Tibial artery (tissue), 4 donors: ENCODE results near the gene NSUN4.

ENCODE experiments used
- DNase-seq, 2 donors: peaks; one replicate each; pipeline ENCODE4 v3.0.0-alpha.2; 2019
- H3K27ac ChIP-seq, 2 donors: fragments of 200-600 bp; sonication (generic) in 1 of 2; 1 replicate in 1 of 2; 2 replicates in 1 of 2; pipeline ENCODE4 v1.5.1; 2018 to 2019; ENCODE audit warnings: mild to moderate bottlenecking in 1 of 2
- H3K27me3 ChIP-seq, 2 donors: fragments of 200-600 bp; sonication (generic) in 1 of 2; one replicate each; pipeline versions ENCODE4 v1.5.1 to v1.6.0; 2016 to 2019
- H3K36me3 ChIP-seq, 3 donors: fragments of 200-600 bp; sonication (generic) in 2 of 3; one replicate each; pipeline ENCODE4 v1.5.1; 2016 to 2019; ENCODE audit warnings: mild to moderate bottlenecking in 2 of 3
- H3K4me1 ChIP-seq, 4 donors: fragments of 200-600 bp; sonication (generic) in 2 of 4; 1 replicate in 3 of 4; 2 replicates in 1 of 4; pipeline ENCODE4 v1.5.1; 2016 to 2019
- H3K4me3 ChIP-seq, 2 donors: fragments of 200-600 bp; sonication (generic) in 1 of 2; 1 replicate in 1 of 2; 2 replicates in 1 of 2; pipeline ENCODE4 v1.5.1; 2018 to 2019; ENCODE audit warnings: mild to moderate bottlenecking in 2 of 2
- H3K9me3 ChIP-seq, 3 donors: fragments of 200-600 bp; sonication (generic) in 1 of 3; one replicate each; pipeline ENCODE4 v1.5.1; 2016 to 2019
- intact Hi-C: fragments of 100-400 bp; cut with DNase I; formaldehyde crosslinking; loops from one replicate; pipeline ENCODE4 v1.15.0; 2023; ENCODE audit warnings: low total_unique reads
- TF ChIP-seq, protein P1 (sequence below), 2 experiments: fragments of 200-600 bp in 1 of 2; fragments of 450-650 bp in 1 of 2; IDR thresholded peaks; one replicate each; pipeline ENCODE4 v1.5.1; 2017 to 2019; ENCODE audit warnings: antibody characterized with exemption in 2 of 2, mild to moderate bottlenecking in 1 of 2, moderate library complexity in 1 of 2

Gene NSUN4

DNA sequence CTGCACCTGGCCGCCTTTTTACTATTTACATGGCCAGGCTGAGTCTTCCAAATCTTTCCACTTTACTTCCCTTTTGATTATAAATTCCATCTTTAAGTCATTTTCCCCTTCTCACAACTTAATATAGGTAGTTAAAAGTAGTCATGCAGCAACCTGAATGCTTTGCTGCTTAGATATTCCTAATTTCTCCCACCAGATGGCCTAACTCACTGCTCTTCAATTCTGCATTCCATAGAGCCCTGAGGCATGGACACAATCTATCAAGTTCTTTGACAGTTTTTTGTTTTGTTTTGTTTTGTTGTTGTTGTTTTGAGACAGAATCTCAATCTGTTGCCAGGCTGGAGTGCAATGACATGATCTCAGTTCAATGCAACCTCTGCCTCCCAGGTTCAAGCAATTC, 31.8 kb downstream of the NSUN4 start:
- Histone ChIP-seq H3K27ac (no peak overlapping the region), H3K36me3 (peaks cover 9 to 37% (median 22%) of the 10 kb centered on the region in 3 donors), H3K4me3 (no peak overlapping the region), H3K27me3 (no peaks in the 10 kb centered on the region), H3K9me3 (no peaks in the 10 kb centered on the region), H3K4me1 (no peaks in the 10 kb centered on the region)
- TF ChIP-seq, protein P1, sequence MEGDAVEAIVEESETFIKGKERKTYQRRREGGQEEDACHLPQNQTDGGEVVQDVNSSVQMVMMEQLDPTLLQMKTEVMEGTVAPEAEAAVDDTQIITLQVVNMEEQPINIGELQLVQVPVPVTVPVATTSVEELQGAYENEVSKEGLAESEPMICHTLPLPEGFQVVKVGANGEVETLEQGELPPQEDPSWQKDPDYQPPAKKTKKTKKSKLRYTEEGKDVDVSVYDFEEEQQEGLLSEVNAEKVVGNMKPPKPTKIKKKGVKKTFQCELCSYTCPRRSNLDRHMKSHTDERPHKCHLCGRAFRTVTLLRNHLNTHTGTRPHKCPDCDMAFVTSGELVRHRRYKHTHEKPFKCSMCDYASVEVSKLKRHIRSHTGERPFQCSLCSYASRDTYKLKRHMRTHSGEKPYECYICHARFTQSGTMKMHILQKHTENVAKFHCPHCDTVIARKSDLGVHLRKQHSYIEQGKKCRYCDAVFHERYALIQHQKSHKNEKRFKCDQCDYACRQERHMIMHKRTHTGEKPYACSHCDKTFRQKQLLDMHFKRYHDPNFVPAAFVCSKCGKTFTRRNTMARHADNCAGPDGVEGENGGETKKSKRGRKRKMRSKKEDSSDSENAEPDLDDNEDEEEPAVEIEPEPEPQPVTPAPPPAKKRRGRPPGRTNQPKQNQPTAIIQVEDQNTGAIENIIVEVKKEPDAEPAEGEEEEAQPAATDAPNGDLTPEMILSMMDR (IDR thresholded peaks at IDR 0.05): no peak
- intact Hi-C loops: no loop called here
- no peak for DNase-seq

DNA sequence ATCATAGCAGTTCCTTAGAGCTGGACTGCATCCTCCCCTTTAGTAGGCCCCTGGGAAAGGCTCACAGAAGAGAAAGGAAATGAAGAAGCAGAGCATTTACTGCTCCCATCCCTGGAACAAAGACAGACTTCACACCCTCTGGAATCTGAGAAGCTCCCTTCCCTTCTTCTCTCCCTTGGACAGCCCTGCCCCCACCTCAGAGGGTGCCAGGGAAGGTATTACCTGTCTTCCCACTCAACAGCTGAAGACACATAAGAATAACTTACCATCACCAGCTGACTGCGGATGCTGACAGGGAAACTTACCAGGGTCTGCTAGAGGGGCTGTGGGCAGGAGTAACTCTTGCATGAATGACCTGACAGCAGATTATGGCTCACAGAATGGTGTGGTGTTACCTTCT, 39.4 kb downstream of the NSUN4 start:
- TF ChIP-seq, protein P1 (IDR thresholded peaks at IDR 0.05): no peak
- DNase-seq: no peak
- Histone ChIP-seq H3K4me1 (no peaks in the 10 kb centered on the region), H3K27me3 (no peaks in the 10 kb centered on the region), H3K27ac (no peak overlapping the region), H3K36me3 (peaks cover 0 to 3% (median 0%) of the 10 kb centered on the region in 3 donors), H3K4me3 (no peak overlapping the region), H3K9me3 (no peaks in the 10 kb centered on the region)
- intact Hi-C loops: no loop called here

DNA sequence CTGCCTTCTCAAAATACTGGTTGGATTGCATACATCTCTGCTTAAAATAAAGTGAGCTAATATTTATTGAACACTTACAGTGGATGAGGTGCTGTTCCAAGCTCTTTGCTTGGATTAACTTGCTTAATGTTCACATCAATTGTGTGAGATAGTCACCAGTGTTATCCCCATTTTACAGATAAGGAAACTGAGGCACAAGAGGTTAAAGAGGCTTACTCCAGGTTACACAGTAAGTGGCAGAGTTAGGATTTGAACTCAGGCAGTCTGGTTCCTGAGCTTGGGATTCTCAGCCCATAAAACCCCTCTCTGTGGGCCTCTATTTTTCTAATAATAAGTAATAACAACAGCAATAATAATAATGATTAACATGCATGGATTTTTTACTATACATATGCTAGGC, 39.9 kb downstream of the NSUN4 start:
- no peaks in the 10 kb centered on the region for H3K9me3 ChIP-seq
- TF ChIP-seq, protein P1 (IDR thresholded peaks at IDR 0.05): no peak
- intact Hi-C loops: no loop called here

DNA sequence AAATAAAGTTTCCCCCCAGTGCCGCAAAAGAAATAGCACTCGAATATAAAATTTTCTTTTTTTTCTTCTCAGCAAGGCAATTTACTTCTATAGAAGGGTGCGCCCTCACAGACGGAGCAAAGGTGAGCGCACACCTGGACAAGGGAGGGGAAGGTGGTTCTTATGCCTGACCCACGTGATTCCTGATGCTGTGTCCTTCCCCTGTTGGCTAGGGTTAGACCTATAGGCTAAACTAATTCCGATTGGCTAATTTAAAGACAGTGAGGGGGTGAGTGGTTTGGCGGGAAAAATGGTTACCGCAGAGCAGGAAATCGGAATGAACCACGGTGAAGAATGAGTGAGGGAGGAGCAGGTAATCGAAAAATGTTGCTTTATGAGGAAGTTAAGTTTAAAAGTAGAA, 52.9 kb downstream of the NSUN4 start:
- H3K4me1 ChIP-seq: peaks cover 0 to 24% (median 22%) of the 10 kb centered on the region in 4 donors

More for the DNA sequence above, 39.9 kb downstream of the NSUN4 start:
- no peak overlapping the region for H3K4me3 ChIP-seq
- peaks cover 0 to 3% (median 0%) of the 10 kb centered on the region in 3 donors for H3K36me3 ChIP-seq
- H3K27me3 ChIP-seq: no peaks in the 10 kb centered on the region
- no peak overlapping the region for H3K27ac ChIP-seq
- no peaks in the 10 kb centered on the region for H3K4me1 ChIP-seq
- no peak for DNase-seq

DNA sequence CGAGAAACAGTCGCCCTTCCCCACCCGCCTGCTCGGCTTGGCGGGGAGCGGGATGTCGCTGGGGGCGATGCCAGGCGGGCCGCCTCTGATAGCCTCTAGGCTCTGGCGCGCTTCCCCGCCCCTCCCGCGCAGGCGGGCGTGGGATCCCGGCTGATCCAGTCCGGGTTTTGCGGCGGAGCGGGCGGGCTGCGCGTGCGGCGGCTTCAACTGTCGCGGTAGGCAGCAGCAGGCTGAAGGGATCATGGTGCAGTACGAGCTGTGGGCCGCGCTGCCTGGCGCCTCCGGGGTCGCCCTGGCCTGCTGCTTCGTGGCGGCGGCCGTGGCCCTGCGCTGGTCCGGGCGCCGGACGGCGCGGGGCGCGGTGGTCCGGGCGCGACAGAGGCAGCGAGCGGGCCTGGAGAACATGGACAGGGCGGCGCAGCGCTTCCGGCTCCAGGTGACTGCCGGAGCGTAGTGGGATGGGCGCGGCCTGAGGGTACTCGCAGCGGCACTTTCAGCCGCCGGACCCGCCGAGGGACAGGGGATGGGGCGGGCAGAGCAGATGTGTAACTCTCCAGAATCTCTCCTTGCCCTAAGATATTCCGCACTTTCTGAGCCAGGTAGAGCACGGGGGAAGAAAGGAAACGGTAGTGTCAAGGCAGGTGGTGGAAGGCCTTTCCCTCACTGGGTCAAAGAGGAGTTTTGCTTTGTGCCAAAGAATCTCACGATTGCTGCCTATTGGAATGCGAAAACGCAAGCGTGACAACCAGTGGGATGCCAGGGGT, 53.7 kb downstream of the NSUN4 start, which contains the start of gene FAAH:
Gene FAAH, plus strand, starts transcription at position 210 of the 764 bp plus-strand sequence. Its CDS starts 32 bp downstream, at position 242.
- TF ChIP-seq, protein P1 (IDR thresholded peaks at IDR 0.05): no peak
- peaks cover 0 to 24% (median 22%) of the 10 kb centered on the region in 4 donors for H3K4me1 ChIP-seq
- H3K36me3 ChIP-seq: no peaks in the 10 kb centered on the region
- H3K27me3 ChIP-seq: no peaks in the 10 kb centered on the region
- intact Hi-C loops: no loop called here
- peak within 1 kb of the TSS; percentile 27 to 54 for H3K27ac ChIP-seq
- peaks cover 0 to 9% (median 0%) of the 10 kb centered on the region in 3 donors for H3K9me3 ChIP-seq
- DNase-seq: peak in 1 of 2 donors; percentile 77
- peak within 1 kb of the TSS; percentile 57 to 81 for H3K4me3 ChIP-seq

More for the DNA sequence above, 52.9 kb downstream of the NSUN4 start:
- H3K4me3 ChIP-seq: peak overlapping the region; percentile 57 to 81
- H3K27ac ChIP-seq: no peak overlapping the region
- no peaks in the 10 kb centered on the region for H3K36me3 ChIP-seq
- no peak for DNase-seq
- intact Hi-C loops: no loop called here
- H3K9me3 ChIP-seq: peaks cover 0 to 9% (median 0%) of the 10 kb centered on the region in 3 donors
- TF ChIP-seq, protein P1 (IDR thresholded peaks at IDR 0.05): no peak
- no peaks in the 10 kb centered on the region for H3K27me3 ChIP-seq
